SIG-M5 (cell line): ENCODE measurements around the gene ZNRF3.
"Not testable (repeated sequence)": the region's sequence is repeated elsewhere in the genome, so short reads cannot be mapped to it uniquely, and the experiment has no call there.

Source experiments
- DNase-seq: peaks from one replicate; lab custom pipeline; 2025; lab: John Stamatoyannopoulos, UW

Gene ZNRF3

GRCh38 chr22:28984482-28985158 is 101.2 kb downstream of the ZNRF3 start:
- DNase-seq: no peak

GRCh38 chr22:28985581-28986290 is 102.4 kb downstream of the ZNRF3 start:
- no peak for DNase-seq

GRCh38 chr22:28986366-28986765 is 103.0 kb downstream of the ZNRF3 start:
- no peak for DNase-seq

DNA sequence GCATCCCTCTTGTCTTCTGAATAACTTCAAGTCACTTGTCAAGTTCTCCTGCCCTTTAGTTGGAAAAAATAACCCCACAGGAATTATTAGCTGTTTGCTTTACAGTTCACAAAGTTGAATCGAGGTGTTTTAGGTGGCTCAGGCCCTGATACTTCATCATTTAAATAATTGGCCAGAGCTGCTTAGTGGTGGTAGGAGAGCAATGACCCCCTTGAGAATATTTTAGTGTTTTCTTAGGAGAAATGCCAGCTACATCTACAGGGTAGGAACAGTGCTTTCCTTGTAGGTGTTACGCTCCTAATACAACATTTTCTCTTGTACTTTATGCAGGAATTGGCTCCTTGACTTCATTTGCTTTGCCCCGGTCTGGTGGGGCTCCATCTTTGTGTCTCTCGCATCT is 105.1 kb downstream of the ZNRF3 start:
- no peak for DNase-seq

- no peak for DNase-seq
Observed at GRCh38 chr22:28989035-28989464, 105.7 kb downstream of the ZNRF3 start.

- no peak for DNase-seq
Observed at GRCh38 chr22:28989484-28989883, 106.1 kb downstream of the ZNRF3 start.

DNA sequence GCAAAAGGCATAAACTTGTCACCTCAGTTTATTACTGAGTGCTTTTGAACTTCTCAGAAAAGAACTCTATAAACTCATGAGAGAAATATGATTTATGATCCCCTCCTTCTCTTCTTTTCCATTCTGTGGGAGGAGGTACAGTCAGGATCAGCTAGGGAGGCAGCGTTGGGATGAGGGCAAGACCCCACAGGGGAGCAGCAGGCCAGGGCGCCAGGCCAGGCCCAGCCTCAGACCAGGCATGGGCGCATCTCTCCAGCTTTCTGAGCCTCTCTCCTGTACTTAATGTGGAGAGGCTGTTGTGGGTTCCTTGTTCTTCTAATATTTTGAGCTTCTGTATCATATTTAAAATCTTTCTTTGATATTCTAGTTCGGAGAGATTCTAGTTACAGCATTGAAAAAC is 106.5 kb downstream of the ZNRF3 start:
- DNase-seq: no peak

GRCh38 chr22:28992565-28993356 is 109.4 kb downstream of the ZNRF3 start:
- no peak for DNase-seq

DNA sequence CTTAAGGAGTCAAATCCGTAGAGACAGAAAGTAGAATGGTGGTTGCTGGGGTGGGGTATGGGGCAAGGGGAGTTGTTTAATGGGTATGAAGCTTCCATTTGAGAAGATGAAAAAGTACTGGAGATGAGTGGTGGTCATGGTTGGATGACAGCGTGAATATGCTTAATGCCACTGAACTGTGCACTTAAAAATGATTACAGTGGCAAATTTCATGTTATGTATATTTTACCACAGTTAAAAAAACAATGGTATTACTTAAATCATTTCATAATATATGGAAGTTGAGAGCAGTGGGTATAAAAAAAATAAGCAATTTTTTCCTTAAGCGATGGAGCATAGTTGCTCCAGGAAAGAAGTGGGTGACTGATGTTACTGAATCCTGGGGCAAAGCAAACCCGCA is 111.2 kb downstream of the ZNRF3 start:
- DNase-seq: no peak

DNA sequence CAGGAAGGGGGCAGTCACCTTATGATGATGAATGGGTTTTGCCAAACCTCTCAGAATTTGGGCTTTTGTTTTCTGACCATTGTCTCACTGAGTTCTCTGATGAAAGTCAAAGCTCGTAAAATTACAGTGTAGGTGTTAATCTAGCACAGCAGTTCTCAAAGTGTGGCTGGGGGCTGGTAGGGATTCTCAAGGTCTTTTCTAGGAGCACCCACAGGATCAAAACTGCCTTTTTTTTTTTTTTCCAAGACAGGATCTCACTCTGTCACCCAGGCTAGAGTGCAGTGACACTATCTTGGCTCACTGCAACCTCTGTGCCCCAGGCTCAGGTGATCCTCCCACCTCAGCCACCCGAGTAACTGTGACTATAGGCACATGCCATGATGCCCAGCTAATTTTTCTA is 112.2 kb downstream of the ZNRF3 start:
- no peak for DNase-seq

DNA sequence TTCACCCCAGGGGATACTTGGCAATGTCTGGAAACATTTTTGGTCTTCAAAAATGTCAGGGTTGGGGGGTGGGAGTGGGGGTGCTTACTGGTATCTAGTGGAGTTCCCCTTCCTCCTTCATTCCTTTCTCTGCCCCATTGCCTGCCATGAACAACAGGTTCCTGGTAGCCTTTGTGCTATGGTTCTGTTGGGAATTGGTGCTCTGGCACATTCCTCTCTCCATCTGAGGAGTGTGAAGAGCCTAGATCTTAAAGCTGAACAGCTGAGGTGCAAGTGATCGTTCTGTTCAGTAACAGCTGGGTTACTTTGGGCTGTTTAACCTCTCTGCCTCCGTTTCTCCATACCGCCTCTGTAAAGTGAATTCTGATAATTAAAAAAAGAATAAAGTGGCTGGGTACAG is 114.0 kb downstream of the ZNRF3 start:
- DNase-seq: no peak

DNA sequence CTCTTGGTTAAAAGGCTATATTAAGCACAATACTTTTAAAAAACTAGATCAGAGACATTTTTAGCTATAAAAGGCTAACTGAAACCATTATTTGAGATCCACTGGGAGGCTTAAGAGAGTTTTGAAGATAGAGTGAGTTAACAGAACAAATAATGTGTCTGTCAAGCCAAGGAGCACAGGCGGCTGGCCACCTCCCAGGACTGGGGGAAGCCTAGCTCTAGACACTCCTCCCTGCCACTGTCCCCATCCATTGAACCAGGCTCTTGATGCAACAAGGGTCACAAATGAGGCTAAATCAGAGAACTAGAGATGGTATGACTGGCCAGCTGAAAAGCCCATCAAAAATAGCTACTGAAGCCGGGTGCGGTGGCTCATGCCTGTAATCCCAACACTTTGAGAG is 115.3 kb downstream of the ZNRF3 start:
- DNase-seq: no peak

- no peak for DNase-seq
Observed at GRCh38 chr22:28999510-28999909, 116.1 kb downstream of the ZNRF3 start.

DNA sequence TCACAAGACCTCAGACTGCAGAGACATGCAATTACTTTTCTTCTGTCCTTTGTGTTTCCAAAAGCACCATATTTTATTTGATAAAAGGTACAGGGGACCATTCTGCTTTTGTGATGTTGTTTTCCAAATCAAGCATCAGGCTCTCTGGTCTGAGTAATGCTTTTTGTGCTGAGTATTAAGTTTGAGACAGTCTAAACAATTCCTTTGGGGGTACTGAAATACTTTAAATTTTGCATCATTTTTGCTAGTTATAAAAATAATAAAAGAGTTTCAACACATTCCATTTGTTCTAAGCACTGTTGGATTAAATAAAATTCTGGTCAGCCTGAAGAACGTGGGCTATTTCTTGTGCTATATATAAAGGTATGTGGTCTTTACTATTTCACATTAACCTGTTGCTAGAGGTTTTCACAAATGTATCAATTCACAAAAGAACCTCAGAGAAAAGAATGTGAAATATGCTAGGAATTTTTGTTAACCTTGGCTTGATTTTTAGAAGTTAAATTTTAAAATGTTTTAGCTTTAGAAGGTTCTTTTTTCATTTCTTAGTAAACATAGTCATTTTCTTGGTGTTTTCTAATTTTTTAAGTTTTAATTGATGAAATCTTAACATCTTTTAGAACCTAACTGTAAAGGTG is 116.7 kb downstream of the ZNRF3 start:
- DNase-seq: no peak

DNA sequence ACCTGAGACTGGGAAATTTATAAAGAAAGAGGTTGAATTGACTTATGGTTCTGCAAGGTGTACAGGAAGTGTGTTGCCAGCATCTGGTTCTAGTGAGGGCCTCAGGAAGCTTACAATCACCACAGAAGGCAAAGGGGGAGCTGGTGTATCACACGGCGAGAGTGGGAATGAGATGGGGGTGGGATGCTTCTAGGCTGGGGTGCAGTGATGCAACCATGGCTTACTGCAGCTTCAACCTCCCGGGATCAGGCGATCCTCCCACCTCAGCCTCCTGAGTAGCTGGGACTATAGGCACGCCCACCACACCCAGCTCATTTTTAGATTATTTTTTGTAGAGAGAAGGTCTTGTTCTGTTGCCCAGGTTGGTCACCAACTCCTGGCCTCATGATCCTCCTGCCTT is 117.3 kb downstream of the ZNRF3 start:
- DNase-seq: no peak

GRCh38 chr22:29002603-29003002 is 119.2 kb downstream of the ZNRF3 start:
- no peak for DNase-seq

DNA sequence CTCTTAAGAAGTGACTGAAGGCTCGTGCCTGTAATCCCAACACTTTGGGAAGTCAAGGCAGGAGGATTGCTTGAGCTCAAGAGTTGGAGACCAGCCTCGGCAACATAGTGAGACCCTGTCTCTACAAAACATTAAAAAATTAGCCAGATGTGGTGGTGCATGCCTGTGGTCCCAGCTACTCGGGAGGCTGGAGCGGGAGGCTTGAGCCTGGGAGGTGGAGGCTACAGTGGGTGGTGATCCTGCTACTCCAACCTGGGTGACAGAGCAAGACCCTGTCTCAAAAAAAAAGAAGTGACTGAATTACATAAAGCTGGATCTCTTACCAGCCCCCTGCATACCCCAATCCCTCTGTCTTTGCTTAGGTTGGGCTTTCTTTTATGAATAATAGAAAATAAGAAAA is 120.2 kb downstream of the ZNRF3 start:
- DNase-seq: no peak

DNA sequence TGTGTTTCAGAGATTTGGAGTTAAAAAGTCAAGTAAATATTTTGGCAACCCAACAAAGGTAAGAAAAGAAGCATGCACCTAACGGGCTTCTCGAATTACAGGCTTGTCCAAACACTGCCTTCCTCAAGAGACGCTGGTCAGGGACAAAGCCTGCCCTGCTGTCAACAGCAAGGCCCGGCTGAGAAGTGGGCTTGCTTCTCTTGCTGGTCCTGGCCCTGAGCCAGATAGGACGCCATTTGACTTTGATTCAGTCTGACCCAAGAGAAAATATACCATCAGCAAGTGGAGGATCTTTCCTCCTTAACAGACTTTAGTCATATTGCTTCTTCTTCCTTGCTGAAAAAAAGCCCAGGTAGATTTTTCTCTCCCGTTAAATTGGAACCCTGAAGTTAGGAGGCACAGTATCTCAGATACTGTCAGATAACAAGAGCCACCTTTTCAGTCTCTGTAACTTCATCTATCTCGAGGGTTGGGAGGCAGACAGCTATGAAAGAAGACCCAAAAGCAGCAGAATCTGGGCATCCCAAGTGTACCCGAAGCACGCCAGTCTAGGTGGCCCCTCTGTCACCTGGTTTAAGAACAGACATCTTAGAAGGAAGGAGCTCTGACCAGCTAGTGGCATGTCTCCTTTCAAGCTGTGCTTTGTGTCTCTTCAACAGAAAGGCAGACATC is 120.7 kb downstream of the ZNRF3 start:
- DNase-seq: no peak

DNA sequence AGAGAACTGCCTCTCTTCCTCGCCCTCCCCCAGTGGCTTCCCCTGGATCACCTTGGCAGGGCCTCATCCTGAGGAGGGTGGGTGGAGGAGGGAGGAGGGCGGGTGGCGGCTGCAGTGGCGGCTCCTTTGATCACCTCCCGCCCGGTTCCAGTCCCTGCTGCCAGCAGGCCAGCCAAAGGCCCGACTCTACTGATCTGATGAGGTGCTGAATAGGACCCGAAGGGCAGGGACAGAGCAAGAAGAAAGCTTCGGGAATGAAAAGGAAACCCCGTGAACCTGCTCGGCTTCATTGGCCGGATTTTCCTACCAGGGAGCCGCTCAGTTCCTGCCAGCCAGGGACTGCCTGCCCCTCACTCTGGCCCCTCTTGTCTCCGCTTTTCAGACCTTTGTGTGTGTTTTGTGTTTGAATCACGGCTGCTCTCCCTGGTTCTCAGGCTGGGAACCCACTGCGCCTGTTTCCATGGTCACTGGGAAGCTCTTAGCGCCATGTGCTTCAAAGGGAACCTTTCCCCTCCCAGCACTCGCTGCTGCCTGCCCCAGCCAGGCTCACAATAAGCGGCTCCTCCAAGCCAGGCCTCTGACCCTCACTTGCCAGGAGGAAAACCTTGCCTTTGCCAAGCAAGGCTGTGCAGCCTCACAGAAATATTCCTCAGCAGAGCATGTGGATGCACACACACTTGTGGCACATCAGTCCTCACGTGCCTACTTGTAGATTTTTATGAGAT is 121.4 kb downstream of the ZNRF3 start:
- no peak for DNase-seq

GRCh38 chr22:29005754-29006153 is 122.4 kb downstream of the ZNRF3 start:
- not testable (repeated sequence) for DNase-seq

DNA sequence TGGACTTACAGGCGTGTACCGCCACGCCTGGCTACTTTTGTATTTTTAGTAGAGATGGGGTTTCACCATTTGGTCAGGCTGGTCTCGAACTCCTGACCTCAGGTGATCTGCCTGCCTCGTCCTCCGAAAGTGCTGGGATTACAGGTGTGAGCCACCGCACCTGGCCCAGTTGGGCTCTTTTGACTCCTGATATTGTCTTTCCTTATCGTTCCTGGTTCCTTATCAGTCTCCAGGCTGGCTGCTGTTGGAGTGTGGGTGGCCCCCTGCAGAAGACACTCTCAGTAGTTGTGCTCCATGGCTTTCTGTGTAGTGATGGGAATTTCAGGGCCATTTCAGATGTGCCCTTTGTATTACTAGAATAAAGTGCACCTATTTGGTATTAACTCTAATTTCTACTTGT is 123.0 kb downstream of the ZNRF3 start:
- DNase-seq: no peak
